GM21737 (cell line): ENCODE results near the gene EGFL6.
"Not testable (repeated sequence)": the region's sequence is repeated elsewhere in the genome, so short reads cannot be mapped to it uniquely, and the experiment has no call there.

Experiments
- ATAC-seq: cut with Tn5 transposase; IDR thresholded peaks from one replicate; pipeline ENCODE4 v1.9.1; 2021; ENCODE audit warnings: mild to moderate bottlenecking, moderate library complexity; ENCODE audit not compliant: unreplicated experiment

The EGFL6 gene

GRCh38 chrX:13590207-13590606 lies 20.8 kb downstream of the EGFL6 start:
- no peak for ATAC-seq

DNA sequence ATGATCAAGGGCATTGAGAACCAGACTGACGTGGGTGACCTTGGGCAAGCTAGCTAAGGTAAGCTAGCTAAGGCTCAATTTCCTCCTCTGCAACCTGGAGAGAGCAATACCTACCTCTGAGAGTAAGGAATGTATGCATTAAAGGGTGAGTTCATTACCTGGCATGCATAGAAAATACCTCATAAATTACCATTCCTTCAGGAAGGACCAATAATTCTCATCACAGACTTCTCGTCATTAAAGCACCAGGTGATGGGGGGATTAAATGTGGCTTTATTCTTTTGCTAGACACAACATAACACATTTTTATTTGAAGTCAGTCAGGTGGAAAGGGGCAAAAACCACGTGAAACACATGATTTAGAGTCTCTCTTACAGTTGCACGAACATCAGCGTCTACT lies 21.5 kb downstream of the EGFL6 start:
- ATAC-seq, result no peak

- no peak for ATAC-seq
Measured at GRCh38 chrX:13597874-13598273, 28.5 kb downstream of the EGFL6 start.

GRCh38 chrX:13598877-13599276 lies 29.5 kb downstream of the EGFL6 start:
- ATAC-seq, result no peak

- no peak for ATAC-seq
Measured at GRCh38 chrX:13599491-13599890, 30.1 kb downstream of the EGFL6 start.

DNA sequence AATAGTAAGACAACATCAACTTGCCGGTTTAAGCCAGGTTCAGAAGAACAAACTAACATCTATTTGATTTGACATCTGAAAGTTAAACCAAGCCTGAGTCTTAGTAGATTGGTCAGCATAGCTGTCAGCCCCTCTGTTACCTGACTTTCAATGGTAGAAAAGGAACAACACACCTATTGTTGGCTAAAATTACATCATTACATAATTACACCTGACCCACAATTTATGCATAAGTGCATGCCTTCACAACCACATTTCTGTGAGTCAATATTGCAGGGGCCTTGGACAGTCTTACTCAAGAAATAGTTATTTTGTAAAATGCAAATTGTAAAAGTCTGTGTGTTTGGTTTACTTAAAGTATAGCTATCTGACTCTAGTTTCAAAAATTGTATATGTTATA lies 36.2 kb downstream of the EGFL6 start:
- no peak for ATAC-seq

DNA sequence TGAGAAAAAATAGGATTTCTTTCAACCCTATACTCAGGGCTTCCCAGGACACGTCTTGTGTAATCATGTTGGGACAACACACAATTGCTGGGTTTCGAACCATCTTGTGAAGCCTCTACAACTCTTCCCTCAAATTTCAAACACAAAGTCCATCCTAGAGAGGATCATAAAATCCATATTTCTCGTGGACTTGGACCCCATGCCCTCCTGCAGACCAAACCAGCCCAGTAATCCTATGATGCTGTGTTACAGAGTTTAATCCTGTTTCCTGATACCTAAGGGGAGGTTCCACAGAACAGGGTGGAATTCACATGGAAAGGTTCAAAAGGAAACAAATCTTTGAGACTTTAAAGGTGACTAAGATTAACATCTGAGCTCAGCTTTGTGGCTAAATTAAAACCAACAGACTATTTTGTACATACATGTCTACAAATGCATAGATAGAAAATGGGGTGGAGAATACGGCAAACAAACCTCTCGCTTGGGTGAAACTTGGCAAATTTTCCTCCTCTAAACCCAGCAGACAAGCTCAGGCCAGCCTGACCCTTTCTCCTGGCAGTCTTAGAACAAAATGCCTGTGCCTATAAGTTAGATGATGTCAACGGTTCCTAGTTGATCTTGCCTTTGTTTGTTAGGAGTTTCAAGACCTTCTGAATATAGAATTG lies 38.1 kb downstream of the EGFL6 start:
- no peak for ATAC-seq

DNA sequence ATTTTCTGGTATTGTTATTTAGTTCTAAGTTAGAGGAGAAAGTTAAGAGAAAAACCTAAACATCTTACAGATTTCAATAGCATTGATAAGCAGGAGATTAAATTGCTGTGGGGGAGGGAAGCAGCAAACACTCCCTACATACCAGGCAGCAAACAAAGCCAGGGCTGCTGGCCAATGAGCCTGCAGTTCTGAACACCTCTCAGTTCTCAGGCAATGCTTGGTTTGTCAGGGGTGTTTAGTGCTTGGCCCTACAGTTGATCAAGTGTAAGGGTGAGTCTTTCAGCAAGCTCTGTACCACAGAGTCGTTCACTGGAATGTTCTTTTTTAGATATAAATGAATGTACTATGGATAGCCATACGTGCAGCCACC lies 38.6 kb downstream of the EGFL6 start:
- no peak for ATAC-seq

- ATAC-seq, result no peak
Measured at GRCh38 chrX:13614154-13614553, 44.8 kb downstream of the EGFL6 start.

GRCh38 chrX:13620207-13620606 lies 50.8 kb downstream of the EGFL6 start:
- ATAC-seq, result no peak

GRCh38 chrX:13622401-13622964 lies 53.1 kb downstream of the EGFL6 start:
- no peak for ATAC-seq

GRCh38 chrX:13627306-13627705 lies 57.9 kb downstream of the EGFL6 start:
- no peak for ATAC-seq

DNA sequence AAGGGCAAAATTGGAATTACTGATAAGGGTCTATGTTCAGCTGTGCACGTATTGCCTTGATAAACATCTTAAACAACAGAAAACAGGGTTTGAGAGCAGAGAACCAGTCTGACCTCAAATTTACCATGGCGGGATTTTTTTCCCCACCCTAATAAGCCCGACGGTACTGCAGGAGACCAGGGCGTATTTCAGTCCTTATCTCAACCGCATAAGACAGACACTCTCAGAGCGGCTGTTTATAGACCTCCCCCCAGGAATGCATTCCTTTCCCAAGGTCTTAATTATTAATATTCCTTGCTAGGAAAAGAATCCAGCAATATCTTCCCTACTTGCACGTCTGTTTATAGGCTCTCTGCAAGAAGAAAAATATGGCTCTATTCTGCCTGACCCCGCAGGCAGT lies 67.8 kb downstream of the EGFL6 start:
- ATAC-seq, result not testable (repeated sequence)

DNA sequence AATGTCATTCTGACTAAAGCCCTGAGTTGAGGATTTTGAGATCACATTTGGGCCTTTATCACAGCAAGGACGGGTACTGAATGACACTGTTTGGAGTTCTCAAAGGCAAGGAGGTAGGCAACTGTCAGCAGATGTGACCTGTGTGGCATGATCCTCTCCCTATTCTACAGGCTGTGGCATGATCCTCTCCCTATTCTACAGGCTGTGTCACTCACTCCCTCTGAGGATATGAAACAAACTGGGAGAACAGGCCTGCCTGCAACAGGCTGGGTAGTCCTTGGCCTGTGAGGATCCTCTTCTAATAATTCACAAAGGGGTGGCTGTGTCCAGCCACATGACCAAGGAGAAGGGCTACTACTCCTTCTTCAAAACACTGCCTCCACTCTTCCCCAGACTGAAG lies 68.6 kb downstream of the EGFL6 start:
- ATAC-seq, result no peak

- ATAC-seq, result no peak
Measured at GRCh38 chrX:13638826-13639225, 69.4 kb downstream of the EGFL6 start.

DNA sequence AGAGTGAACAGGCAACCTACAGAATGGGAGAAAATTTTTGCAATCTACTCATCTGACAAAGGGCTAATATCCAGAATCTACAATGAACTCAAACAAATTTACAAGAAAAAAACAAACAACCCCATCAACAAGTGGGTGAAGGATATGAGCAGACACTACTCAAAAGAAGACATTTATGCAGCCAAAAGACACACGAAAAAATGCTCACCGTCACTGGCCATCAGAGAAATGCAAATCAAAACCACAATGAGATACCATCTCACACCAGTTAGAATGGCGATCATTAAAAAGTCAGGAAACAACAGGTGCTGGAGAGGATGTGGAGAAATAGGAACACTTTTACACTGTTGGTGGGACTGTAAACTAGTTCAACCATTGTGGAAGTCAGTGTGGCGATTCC lies 72.3 kb downstream of the EGFL6 start:
- ATAC-seq, result not testable (repeated sequence)

DNA sequence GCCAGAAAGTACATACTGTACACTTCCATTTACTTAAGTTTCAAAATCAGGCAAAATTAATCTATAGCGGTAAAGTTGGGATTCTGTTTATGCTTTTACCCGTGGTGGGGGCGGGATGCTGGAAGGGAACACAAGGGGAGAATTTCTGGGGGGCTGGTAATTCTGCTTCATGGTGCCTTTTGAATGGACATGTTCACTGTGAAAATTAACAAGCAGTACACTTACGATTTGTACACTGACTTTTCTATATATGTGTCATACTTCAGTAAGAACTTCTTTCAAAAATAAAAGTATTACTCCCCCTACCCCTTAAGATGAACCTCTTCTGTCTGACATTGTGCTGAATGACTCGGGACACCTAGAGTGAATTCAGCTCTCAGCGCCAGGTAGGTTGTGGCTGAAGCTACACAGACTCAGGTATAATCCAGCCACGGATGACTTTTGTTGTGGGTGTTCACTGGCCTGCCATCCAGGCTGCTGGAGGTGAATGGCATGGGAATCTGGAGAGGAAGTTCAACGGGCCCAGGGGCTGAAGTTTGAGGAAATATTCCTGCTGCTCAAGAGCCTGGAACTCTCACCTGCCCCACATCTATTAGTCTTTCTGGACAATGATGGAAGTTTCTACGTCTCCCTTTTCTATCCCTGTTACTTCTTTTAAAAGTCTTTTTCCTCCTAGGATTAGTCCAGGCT lies 76.2 kb downstream of the EGFL6 start:
- no peak for ATAC-seq

DNA sequence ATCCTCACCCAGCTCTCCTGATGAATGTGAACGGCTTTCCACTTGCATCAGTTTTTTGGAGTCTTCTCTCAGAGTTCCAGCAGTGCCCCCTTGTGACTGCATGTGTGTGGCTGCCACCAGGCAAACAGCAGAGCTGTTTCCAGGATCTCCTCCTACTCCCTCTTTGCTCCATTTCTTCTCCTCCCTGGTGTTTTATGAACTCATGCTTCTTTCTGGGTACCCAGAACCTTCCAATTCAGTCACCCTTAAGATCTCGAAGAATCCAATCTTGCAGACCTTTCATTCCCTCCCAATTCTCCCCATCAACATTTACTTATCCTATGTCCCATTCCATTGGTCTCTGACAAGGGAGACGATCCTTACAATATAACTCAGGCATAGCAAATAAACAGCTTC lies 76.8 kb downstream of the EGFL6 start:
- no peak for ATAC-seq

DNA sequence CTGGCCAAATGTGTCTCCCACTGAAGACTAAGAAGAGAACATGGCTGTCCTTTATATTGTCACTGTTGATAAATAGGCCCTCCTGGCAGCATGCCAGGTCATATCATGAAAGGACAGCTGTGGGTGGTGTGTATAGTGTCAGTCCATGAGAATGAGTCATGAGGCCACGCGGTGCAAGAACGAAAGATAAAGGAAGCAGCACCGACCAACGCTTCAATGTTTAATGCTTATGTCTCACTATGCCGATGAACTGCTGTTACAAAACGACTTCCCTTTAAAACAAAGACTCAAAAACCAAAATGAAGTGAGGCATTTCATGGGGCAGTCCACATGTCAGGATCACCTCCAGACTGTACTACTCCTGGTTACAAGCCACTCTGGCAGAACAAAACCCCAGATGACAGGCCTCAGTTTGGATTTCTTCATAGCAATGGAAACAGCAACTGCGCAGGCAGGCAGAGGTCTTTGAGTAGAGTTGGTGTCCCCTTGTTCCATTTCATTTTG lies 78.4 kb downstream of the EGFL6 start:
- ATAC-seq, result no peak

DNA sequence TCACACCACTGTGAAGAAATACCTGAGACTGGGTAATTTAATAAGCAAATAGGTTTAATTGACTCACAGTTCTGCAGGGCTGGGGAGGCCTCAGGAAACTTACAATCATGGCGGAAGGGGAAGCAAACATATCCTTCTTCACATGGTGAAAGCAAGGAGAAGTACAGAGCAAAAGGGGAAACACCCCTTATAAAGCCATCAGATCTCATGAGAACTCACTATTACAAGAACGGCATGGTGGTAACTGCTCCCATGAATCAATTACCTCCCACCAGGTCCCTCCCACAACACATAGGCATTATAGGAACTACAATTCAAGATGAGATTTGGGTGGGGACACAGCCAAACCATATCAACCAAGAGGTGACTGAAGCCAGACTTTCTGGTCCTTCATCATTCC lies 78.9 kb downstream of the EGFL6 start:
- ATAC-seq, result not testable (repeated sequence)

DNA sequence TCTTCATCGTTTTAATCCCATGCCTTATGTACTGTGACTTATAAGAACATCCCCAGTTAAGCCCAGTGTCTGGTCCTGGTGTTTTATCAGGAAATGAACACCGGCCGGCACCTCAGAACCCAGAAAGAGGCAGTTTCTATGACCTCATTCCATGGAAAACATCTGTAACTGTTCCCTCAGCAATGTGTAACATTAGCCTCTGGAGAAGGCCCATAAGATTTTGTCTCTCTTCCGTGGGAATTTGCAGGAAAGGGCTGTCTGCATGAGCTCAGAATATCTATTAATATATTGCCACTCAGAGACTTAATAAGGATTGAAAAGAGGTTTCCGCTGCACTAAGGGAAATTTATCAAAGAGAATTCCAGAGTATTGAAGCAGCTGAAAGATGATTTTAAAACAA lies 80.4 kb downstream of the EGFL6 start:
- ATAC-seq, result no peak

- no peak for ATAC-seq
Measured at GRCh38 chrX:13650318-13650717, 80.9 kb downstream of the EGFL6 start.
